K562 (cell line): ENCODE data around the gene EIF4E3. TPM values are rescaled to one million over a fixed set of nuclear protein-coding genes. Genes with fewer than 3 reads are reported as not detected.

ENCODE experiments used
- ATAC-seq: fragments of 200-7000 bp; cut with Tn5 transposase; 3 replicates; pipeline ENCODE4 v1.9.1; 2020; ENCODE audit warnings: moderate library complexity
- BruUV-seq: library from RNA; stranded (reverse); fragments of 400-500 nt; replicated peaks from 2 replicates; lab custom pipeline; 2021; lab: Mats Ljungman, UMichigan
- CTCF ChIA-PET: fragments of 300-600 bp; formaldehyde crosslinking; extraction: SDS; loops from one replicate; lab custom pipeline; 2021; ENCODE audit warnings: low intra/inter-chr PET ratio; lab: Yijun Ruan, JAX
- POLR2A ChIA-PET: fragments of 300-600, 350-650 bp; sonication (Branson Sonifier 250); formaldehyde crosslinking; extraction: SDS; loops from one replicate; lab custom pipeline; 2021; ENCODE audit warnings: antibody characterized with exemption, inconsistent platforms; lab: Yijun Ruan, JAX
- DNase-seq, 4 experiments: peaks; one replicate each; pipeline versions ENCODE4 v3.0.0 to v3.0.0-alpha.2; 2011 to 2018; ENCODE audit warnings: low spot score in 3 of 4, mixed read lengths in 3 of 4; ENCODE audit errors: extremely low read depth in 1 of 4
- FAIRE-seq: peaks from 2 replicates; lab custom pipeline; 2011; peaks lifted over from hg19 to GRCh38; lab: Jason Lieb, UNC
- H2AFZ ChIP-seq: 2 replicates; pipeline ENCODE4 v1.6.0; 2011; ENCODE audit warnings: low read depth, low read length, control low read depth, inconsistent platforms
- H3K27ac ChIP-seq: fragments of 200-600 bp; 3 replicates; pipeline ENCODE4 v1.8.0; 2011; ENCODE audit warnings: low read depth, mild to moderate bottlenecking, control low read depth, inconsistent platforms, low read length, moderate library complexity, mixed read lengths; ENCODE audit errors: extremely low read depth
- H3K27me3 ChIP-seq, 2 experiments: fragments of 300-600 bp in 1 of 2; 2 replicates in 1 of 2; 3 replicates in 1 of 2; pipeline versions ENCODE4 v1.6.0 to v1.8.0; 2011; ENCODE audit warnings: inconsistent platforms in 2 of 2, low read length in 2 of 2, mild to moderate bottlenecking in 1 of 2, mixed read lengths in 1 of 2, moderate library complexity in 1 of 2; ENCODE audit not compliant: control insufficient read depth in 2 of 2, insufficient read depth in 2 of 2
- H3K36me3 ChIP-seq: fragments of 300-600 bp; 3 replicates; pipeline ENCODE4 v1.8.0; 2011; ENCODE audit warnings: mild to moderate bottlenecking, low read length, inconsistent platforms; ENCODE audit not compliant: control insufficient read depth, insufficient read depth
- H3K4me1 ChIP-seq, 2 experiments: fragments of 200-600 bp in 1 of 2; replicated peaks in 1 of 2; 2 replicates in 1 of 2; 3 replicates in 1 of 2; pipeline versions ENCODE4 v1.5.1 to v1.8.0; 2011; ENCODE audit warnings: inconsistent platforms in 2 of 2, low read length in 2 of 2, mild to moderate bottlenecking in 1 of 2, mixed read lengths in 1 of 2, moderate library complexity in 1 of 2; ENCODE audit not compliant: control insufficient read depth in 2 of 2, insufficient read depth in 2 of 2
- H3K4me2 ChIP-seq: 2 replicates; pipeline ENCODE4 v1.6.1; 2011; ENCODE audit warnings: low read length, control low read depth, inconsistent platforms, mixed read lengths; ENCODE audit not compliant: insufficient read depth
- H3K4me3 ChIP-seq: fragments of 200-600 bp; sonication (generic), shearing (Covaris generic); 2 replicates; pipeline ENCODE4 v1.5.1; 2016; ENCODE audit warnings: control low read depth, inconsistent platforms
- H3K79me2 ChIP-seq: fragments of 200-600 bp; 3 replicates; pipeline ENCODE4 v1.8.0; 2011; ENCODE audit warnings: low read length, inconsistent platforms; ENCODE audit not compliant: control insufficient read depth, insufficient read depth
- H3K9ac ChIP-seq, 2 experiments: 2 replicates each; pipeline versions ENCODE4 v1.6.0 to v1.6.1; 2011; ENCODE audit warnings: low read depth in 2 of 2, low read length in 2 of 2, control low read depth in 1 of 2, inconsistent platforms in 1 of 2, mild to moderate bottlenecking in 1 of 2, mixed read lengths in 1 of 2; ENCODE audit not compliant: insufficient read depth in 1 of 2
- H3K9me1 ChIP-seq: one replicate; pipeline ENCODE4 v1.6.0; 2011; ENCODE audit warnings: inconsistent platforms, mild to moderate bottlenecking, low read length, moderate library complexity; ENCODE audit not compliant: control insufficient read depth, insufficient read depth
- H3K9me3 ChIP-seq: replicated peaks from 2 replicates; pipeline ENCODE4 v1.5.1; 2011; ENCODE audit warnings: low read depth, low read length, inconsistent platforms; ENCODE audit not compliant: control insufficient read depth, insufficient read depth
- H4K20me1 ChIP-seq: replicated peaks from 2 replicates; pipeline ENCODE4 v1.6.1; 2011; ENCODE audit warnings: low read length, inconsistent platforms, mixed read lengths; ENCODE audit not compliant: control insufficient read depth, insufficient read depth
- CCAR2 ChIP-seq: fragments of 200-400 bp; formaldehyde crosslinking; IDR thresholded peaks from 2 replicates; pipeline ENCODE4 v1.6.1; 2017; ENCODE audit warnings: mild to moderate bottlenecking, low read depth, low read length
- MCM7 ChIP-seq, 2 experiments: fragments of 450-650 bp; IDR thresholded peaks; 2 replicates each; pipeline ENCODE4 v1.6.1; 2016 to 2018
- POLR3A ChIP-seq: IDR thresholded peaks from 2 replicates; pipeline ENCODE4 v1.6.1; 2011; ENCODE audit warnings: borderline replicate concordance, mild to moderate bottlenecking, moderate library complexity; ENCODE audit not compliant: insufficient read length, insufficient read depth; ENCODE audit errors: extremely low read depth
- SIX5 ChIP-seq, 2 experiments: IDR thresholded peaks; 2 replicates each; pipeline ENCODE4 v1.6.1; 2011; ENCODE audit warnings: low read length in 2 of 2, borderline replicate concordance in 1 of 2, low read depth in 1 of 2, mild to moderate bottlenecking in 1 of 2, moderate library complexity in 1 of 2; ENCODE audit not compliant: insufficient read depth in 1 of 2
- WGBS: fragments of 100-300 bp; shearing (Covaris generic); methylation state at CpG from one replicate; pipeline ENCODE4 v1.1.6; 2016; ENCODE audit warnings: low coverage, mixed read lengths; ENCODE audit not compliant: insufficient coverage; ENCODE audit errors: missing lambda C conversion rate; 5-methylcytosine and 5-hydroxymethylcytosine counted together
- in situ Hi-C: fragments of 300-500 bp; cut with MboI; formaldehyde crosslinking; loops from 4 replicates; pipeline ENCODE4 v1.15.0; 2018; ENCODE audit warnings: inconsistent platforms, mixed read lengths
- intact Hi-C: fragments of 100-400 bp; cut with micrococcal nuclease; formaldehyde crosslinking; loops from 2 replicates; pipeline ENCODE4 v1.14.2; 2022
- polyA plus RNA-seq, 8 experiments: library from polyadenylated mRNA; depleted of rRNA in 4 of 8; stranded (reverse) in 5 of 8; unstranded in 3 of 8; fragments of >200 nt; fragmentation: Nextera tagmentation in 2 of 8; fragmentation: Illumina TruSeq in 1 of 8; extraction: Ambion mirVana in 2 of 8; extraction: Trizol in 1 of 8; gene quantifications; 2 replicates each; pipeline versions ENCODE4 v1.2.1 to v1.2.3, GENCODE V29; 2011 to 2014; ENCODE audit warnings: inconsistent platforms in 1 of 8, missing spikeins in 1 of 8
- total RNA-seq, 7 experiments: library from RNA; depleted of rRNA in 6 of 7; stranded (reverse); fragments of >200 nt in 6 of 7; fragmentation: Illumina TruSeq in 2 of 7; extraction: Trizol in 2 of 7; gene quantifications; 2 replicates each; pipeline versions ENCODE4 v1.2.1 to v1.2.3, GENCODE V29; 2011 to 2021; ENCODE audit warnings: low replicate concordance in 1 of 7
- TF ChIP-seq, protein P1 (sequence below): sonication (generic); formaldehyde crosslinking; IDR thresholded peaks from 2 replicates; pipeline ENCODE4 v1.8.0; 2022; ENCODE audit warnings: mild to moderate bottlenecking, missing genetic modification reagents, borderline replicate concordance

Gene EIF4E3
- total and polyA plus RNA-seq, 9 of the 15 experiments (the other 6 are each of a cell fraction or from before 2014, with no cell fraction given), result 0.18 to 2.5 (median 1.1) TPM

DNA sequence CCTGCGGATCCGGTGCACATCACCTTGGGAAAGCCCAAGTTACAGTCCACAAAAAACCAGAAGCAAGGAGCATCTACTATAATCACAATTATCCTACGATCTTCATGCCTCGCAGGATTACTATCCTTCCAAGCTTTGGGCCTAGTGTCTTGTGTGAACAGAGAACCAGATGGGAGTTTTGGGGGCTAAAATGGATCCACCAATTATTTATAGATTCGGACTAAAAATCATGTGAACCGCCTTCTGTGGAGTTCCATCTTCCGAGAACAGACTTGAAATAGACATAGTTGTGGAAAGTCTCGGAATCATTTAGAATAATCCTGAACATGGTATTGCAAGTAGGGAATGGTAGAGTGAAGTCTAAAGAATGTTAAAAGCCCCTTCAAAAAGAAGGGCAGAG is 70.1 kb downstream of the EIF4E3 start:
- FAIRE-seq, result no peak

More for the DNA sequence above, 70.1 kb downstream of the EIF4E3 start:
- H3K9me1 ChIP-seq, result no peaks in the 10 kb centered on the region
- H3K9ac ChIP-seq, result no peak overlapping the region
- in situ Hi-C loops, result loop anchor here (10.0 to 25.0 kb wide), 2 partner anchors 1110 to 1593 kb away; no protein-coding TSS in a partner anchor
- no peak overlapping the region for H3K4me3 ChIP-seq
- CTCF ChIA-PET, result no interaction called here
- no peaks in the 10 kb centered on the region for H3K36me3 ChIP-seq
- no peak overlapping the region for H3K4me2 ChIP-seq
- POLR2A ChIA-PET, result interaction anchor here (0.6 kb wide), 1 partner anchor 10 kb away, joined by 3 read pairs; no protein-coding TSS in a partner anchor
- WGBS, result 30% methylated on average over 8 of the region's 8 CpGs
- no peak overlapping the region for H3K27ac ChIP-seq
- intact Hi-C loops, result loop anchor here (10.0 kb wide), 1 partner anchor 140 kb away; no protein-coding TSS in a partner anchor
- H4K20me1 ChIP-seq, result no peaks in the 10 kb centered on the region
- no TSS peak for BruUV-seq
- H2AFZ ChIP-seq, result no peak overlapping the region
- DNase-seq, result no peak
- H3K79me2 ChIP-seq, result no peaks in the 10 kb centered on the region
- ATAC-seq, result no peak
- no peaks in the 10 kb centered on the region for H3K9me3 ChIP-seq
- no peaks in the 10 kb centered on the region for H3K4me1 ChIP-seq
- peaks cover 16 to 18% of the 10 kb centered on the region in 2 experiments for H3K27me3 ChIP-seq
- TF ChIP-seq CCAR2 (no peak), SIX5 (IDR thresholded peaks at IDR 0.05; ENCODE audit: borderline replicate concordance in 1 of 2, insufficient read depth in 1 of 2, low read depth in 1 of 2, low read length in 2 of 2) (no peak), MCM7 (IDR thresholded peaks at IDR 0.05) (no peak), POLR3A (no peak)
- TF ChIP-seq, protein P1, sequence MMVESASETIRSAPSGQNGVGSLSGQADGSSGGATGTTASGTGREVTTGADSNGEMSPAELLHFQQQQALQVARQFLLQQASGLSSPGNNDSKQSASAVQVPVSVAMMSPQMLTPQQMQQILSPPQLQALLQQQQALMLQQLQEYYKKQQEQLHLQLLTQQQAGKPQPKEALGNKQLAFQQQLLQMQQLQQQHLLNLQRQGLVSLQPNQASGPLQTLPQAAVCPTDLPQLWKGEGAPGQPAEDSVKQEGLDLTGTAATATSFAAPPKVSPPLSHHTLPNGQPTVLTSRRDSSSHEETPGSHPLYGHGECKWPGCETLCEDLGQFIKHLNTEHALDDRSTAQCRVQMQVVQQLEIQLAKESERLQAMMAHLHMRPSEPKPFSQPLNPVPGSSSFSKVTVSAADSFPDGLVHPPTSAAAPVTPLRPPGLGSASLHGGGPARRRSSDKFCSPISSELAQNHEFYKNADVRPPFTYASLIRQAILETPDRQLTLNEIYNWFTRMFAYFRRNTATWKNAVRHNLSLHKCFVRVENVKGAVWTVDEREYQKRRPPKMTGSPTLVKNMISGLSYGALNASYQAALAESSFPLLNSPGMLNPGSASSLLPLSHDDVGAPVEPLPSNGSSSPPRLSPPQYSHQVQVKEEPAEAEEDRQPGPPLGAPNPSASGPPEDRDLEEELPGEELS (CRISPR knock-in tag), result no peak
